Measurements from ENCODE around the gene SNX18. TPM values are rescaled to one million over a fixed set of nuclear protein-coding genes. Genes with fewer than 3 reads are reported as not detected.

The SNX18 gene
- total RNA-seq, 1 donor from 2014 or later, result 33.6 TPM

DNA sequence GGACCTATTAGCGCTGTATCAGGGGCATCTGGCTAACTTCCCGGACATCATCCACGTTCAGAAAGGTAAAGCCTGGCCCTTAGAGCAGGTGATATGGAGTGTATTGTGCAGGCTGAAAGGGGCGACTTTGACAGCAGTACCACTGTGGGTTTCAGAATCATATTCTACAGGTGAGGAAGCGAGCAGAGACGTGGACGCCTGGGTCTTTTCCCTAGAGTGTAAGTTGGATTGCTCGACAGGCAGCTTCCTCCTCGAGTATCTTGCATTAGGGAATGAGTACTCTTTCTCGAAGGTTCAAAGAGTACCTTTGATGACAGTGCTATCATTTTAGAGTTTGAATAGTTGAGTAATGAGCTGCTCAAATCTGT lies 1.9 kb downstream of the SNX18 start:
- ATAC-seq (no peak), DNase-seq (no peak)
- peak overlapping the region; percentile 100 for H3K4me3 ChIP-seq
- no peaks in the 10 kb centered on the region for H3K36me3 ChIP-seq
- no peak for TF ChIP-seq CTCF (IDR thresholded peaks at IDR 0.05)
- intact Hi-C loops (cut with DNase I), result no loop called here
- peaks cover 55% of the 10 kb centered on the region for H3K4me1 ChIP-seq
- H3K9me3 ChIP-seq, result no peaks in the 10 kb centered on the region
- peak overlapping the region; percentile 96 for H3K27ac ChIP-seq
- no peaks in the 10 kb centered on the region for H3K27me3 ChIP-seq (ENCODE audit: low read depth)

DNA sequence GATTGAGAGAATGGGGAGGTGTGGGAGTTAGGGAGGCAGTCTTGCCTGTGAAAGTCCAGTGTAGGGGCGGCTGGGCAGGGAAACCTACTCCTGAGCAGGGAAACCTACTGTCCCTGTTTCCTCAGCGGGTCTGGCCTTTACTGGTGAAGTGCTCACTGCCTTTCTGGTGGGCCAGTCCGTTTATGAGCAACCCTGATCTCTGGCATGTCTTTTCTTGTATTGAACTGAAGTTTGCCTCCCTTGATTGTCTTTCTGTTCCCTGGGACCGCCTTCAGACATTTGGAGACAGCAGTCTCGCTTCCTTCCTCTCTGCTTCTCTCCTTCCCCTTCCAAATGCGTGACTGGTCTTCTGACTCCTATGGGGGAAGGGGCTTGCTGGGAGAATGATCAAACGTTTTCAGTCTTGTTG lies 2.9 kb downstream of the SNX18 start:
- Histone ChIP-seq H3K4me3 (peak overlapping the region; percentile 100), H3K27ac (peak overlapping the region; percentile 96), H3K4me1 (peaks cover 65% of the 10 kb centered on the region), H3K9me3 (no peaks in the 10 kb centered on the region), H3K27me3 (ENCODE audit: low read depth) (no peaks in the 10 kb centered on the region), H3K36me3 (no peaks in the 10 kb centered on the region)
- DNase-seq, result no peak
- no peak for TF ChIP-seq CTCF (IDR thresholded peaks at IDR 0.05)
- no peak for ATAC-seq
- intact Hi-C loops (cut with DNase I), result loop anchor here (5.0 kb wide), 1 partner anchor 327 kb away; no protein-coding TSS in a partner anchor

DNA sequence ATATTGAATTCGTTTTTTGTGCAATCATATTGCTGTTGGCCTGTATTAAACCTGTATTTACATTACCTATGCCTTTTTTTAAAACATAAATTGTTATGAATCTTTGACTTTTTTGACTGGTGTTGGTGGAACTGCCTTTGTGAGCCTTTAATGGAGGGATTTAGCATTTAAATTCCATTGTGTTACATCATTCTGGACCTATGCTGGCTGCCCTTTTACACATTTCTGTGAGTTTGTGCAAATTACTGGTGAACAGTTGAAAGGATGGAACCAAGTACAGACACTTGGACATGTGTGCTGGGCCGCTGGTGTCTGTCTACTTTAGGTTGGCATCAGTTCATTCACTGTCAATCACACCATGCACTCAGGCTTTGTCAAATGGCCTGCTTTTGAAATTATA lies 3.4 kb downstream of the SNX18 start:
- peak overlapping the region; percentile 100 for H3K4me3 ChIP-seq
- H3K27me3 ChIP-seq (ENCODE audit: low read depth), result no peaks in the 10 kb centered on the region
- peak overlapping the region; percentile 96 for H3K27ac ChIP-seq
- H3K36me3 ChIP-seq, result no peaks in the 10 kb centered on the region
- no peak for TF ChIP-seq CTCF (IDR thresholded peaks at IDR 0.05)
- no peaks in the 10 kb centered on the region for H3K9me3 ChIP-seq
- intact Hi-C loops (cut with DNase I), result loop anchor here (5.0 kb wide), 1 partner anchor 326 kb away; no protein-coding TSS in a partner anchor
- H3K4me1 ChIP-seq, result peaks cover 70% of the 10 kb centered on the region
- no peak for DNase-seq
- no peak for ATAC-seq

GRCh38 chr5:54521856-54522479 lies 4.4 kb downstream of the SNX18 start:
- intact Hi-C loops (cut with DNase I), result loop anchor here (5.0 kb wide), 1 partner anchor 325 kb away; no protein-coding TSS in a partner anchor
- Histone ChIP-seq H3K36me3 (no peaks in the 10 kb centered on the region), H3K9me3 (no peaks in the 10 kb centered on the region), H3K27ac (no peak overlapping the region), H3K4me1 (peaks cover 77% of the 10 kb centered on the region), H3K27me3 (ENCODE audit: low read depth) (no peaks in the 10 kb centered on the region), H3K4me3 (peak overlapping the region; percentile 100)
- ATAC-seq (no peak), DNase-seq (no peak)
- TF ChIP-seq CTCF (IDR thresholded peaks at IDR 0.05), result no peak

DNA sequence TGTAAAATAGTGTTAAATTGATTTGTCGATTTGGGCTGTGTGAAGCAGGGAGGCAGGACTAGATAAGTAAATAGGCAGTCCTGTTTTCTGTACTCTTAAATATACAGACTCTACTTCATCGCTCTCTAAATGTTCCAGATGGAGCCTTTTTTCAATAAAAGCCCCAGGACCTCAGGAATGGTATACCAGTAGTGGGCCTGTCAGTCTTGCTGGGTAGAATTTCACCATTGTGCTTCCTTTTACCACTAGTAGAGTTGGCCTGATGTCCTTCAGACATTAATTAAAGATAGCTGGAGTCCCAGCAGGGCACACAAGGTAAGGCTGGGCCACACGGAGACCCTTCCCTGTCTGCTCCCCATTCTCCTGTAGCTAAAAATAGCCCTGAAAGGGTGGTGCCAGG lies 6.0 kb downstream of the SNX18 start:
- peak overlapping the region; percentile 12 for H3K4me3 ChIP-seq
- H3K27me3 ChIP-seq (ENCODE audit: low read depth), result no peaks in the 10 kb centered on the region
- no peak for ATAC-seq
- H3K36me3 ChIP-seq, result no peaks in the 10 kb centered on the region
- H3K4me1 ChIP-seq, result peaks cover 85% of the 10 kb centered on the region
- H3K27ac ChIP-seq, result no peak overlapping the region
- TF ChIP-seq CTCF (IDR thresholded peaks at IDR 0.05), result no peak
- DNase-seq, result no peak
- intact Hi-C loops (cut with DNase I), result loop anchor here (5.0 kb wide), 1 partner anchor 324 kb away; no protein-coding TSS in a partner anchor
- H3K9me3 ChIP-seq, result no peaks in the 10 kb centered on the region

Measured in lower lobe of right lung (tissue), 2 donors.